T-helper 17 cell (primary cell): ENCODE data around the gene STXBP6. TPM values are rescaled to one million over a fixed set of nuclear protein-coding genes. Genes with fewer than 3 reads are reported as not detected.

ENCODE experiments used
- ATAC-seq: fragments of 150-1000 bp; cut with Tn5 transposase; 2 replicates; pipeline ENCODE4 v1.10.0; 2021; ENCODE audit warnings: mild to moderate bottlenecking, moderate library complexity
- DNase-seq, 3 donors: peaks; one replicate each; pipeline versions ENCODE4 v3.0.0 to v3.0.0-alpha.2; 2020 to 2021
- H3K9me3 ChIP-seq: one replicate; pipeline ENCODE4 v1.7.0; 2013; ENCODE audit warnings: low read length, mild to moderate bottlenecking; ENCODE audit not compliant: control insufficient read depth, poor library complexity, severe bottlenecking
- H3K27ac Mint-ChIP-seq: one replicate; pipeline ENCODE4 v1.8.0; 2022; ENCODE audit warnings: mild to moderate bottlenecking, moderate library complexity, mixed read lengths
- H3K27me3 Mint-ChIP-seq: one replicate; pipeline ENCODE4 v1.8.0; 2022; ENCODE audit warnings: mixed read lengths
- H3K36me3 Mint-ChIP-seq: one replicate; pipeline ENCODE4 v1.8.0; 2022; ENCODE audit warnings: low read depth, mixed read lengths
- H3K4me1 Mint-ChIP-seq: one replicate; pipeline ENCODE4 v1.8.0; 2022; ENCODE audit warnings: mild to moderate bottlenecking, mixed read lengths
- H3K4me3 Mint-ChIP-seq: one replicate; pipeline ENCODE4 v1.8.0; 2022; ENCODE audit warnings: mild to moderate bottlenecking, moderate library complexity, mixed read lengths
- total RNA-seq, 4 donors: library from RNA in 2 of 4; stranded (reverse) in 2 of 4; gene quantifications; one replicate each; pipeline ENCODE4 v1.2.3 and lab custom pipeline; 2022 to 2026

Gene STXBP6
- total RNA-seq, 2 donors from 2014 or later = not detected

GRCh38 chr14:24915958-24916595 is 133.9 kb downstream of the STXBP6 start:
- H3K27me3 Mint-ChIP-seq = peaks cover 54% of the 10 kb centered on the region
- H3K4me3 Mint-ChIP-seq = no peak overlapping the region
- no peak overlapping the region for H3K27ac Mint-ChIP-seq
- no peaks in the 10 kb centered on the region for H3K9me3 ChIP-seq
- H3K36me3 Mint-ChIP-seq = no peaks in the 10 kb centered on the region
- no peak for ATAC-seq
- no peak for DNase-seq
- H3K4me1 Mint-ChIP-seq = peaks cover 2% of the 10 kb centered on the region

DNA sequence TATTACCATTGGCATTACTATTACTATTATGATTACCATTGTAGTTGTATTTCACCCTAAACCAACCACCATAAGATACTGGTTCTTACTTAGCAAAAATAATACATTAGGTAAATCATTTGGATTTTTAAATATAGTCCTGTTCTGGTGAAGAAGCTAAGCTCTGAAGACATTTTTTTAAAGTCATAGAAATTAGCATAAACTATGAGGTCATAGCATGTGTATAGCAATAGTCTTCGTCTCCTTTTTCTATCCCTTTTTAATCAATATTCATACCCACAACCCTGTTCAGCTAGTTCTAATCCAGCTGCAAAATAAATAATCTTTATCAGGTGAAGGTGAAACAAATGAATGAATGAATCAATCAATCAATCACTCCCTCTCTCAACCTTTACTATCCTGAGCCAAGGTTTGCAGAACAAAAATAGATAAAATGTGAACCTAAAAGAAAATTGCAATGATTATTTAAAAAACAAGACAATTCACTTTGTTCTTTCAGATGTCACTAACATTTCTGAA is 134.5 kb downstream of the STXBP6 start:
- H3K9me3 ChIP-seq = no peaks in the 10 kb centered on the region
- Mint-ChIP-seq H3K27ac (no peak overlapping the region), H3K4me1 (no peaks in the 10 kb centered on the region), H3K27me3 (peaks cover 61% of the 10 kb centered on the region), H3K36me3 (no peaks in the 10 kb centered on the region), H3K4me3 (no peak overlapping the region)
- DNase-seq (no peak), ATAC-seq (no peak)

- DNase-seq (no peak), ATAC-seq (no peak)
- Mint-ChIP-seq H3K36me3 (no peaks in the 10 kb centered on the region), H3K27me3 (peaks cover 63% of the 10 kb centered on the region), H3K4me1 (no peaks in the 10 kb centered on the region), H3K27ac (no peak overlapping the region), H3K4me3 (no peak overlapping the region)
- H3K9me3 ChIP-seq = no peaks in the 10 kb centered on the region
Measured at GRCh38 chr14:24913746-24914145, 136.2 kb downstream of the STXBP6 start.

GRCh38 chr14:24913021-24913420 is 136.9 kb downstream of the STXBP6 start:
- no peaks in the 10 kb centered on the region for H3K9me3 ChIP-seq
- no peaks in the 10 kb centered on the region for H3K4me1 Mint-ChIP-seq
- no peaks in the 10 kb centered on the region for H3K36me3 Mint-ChIP-seq
- ATAC-seq = no peak
- peaks cover 65% of the 10 kb centered on the region for H3K27me3 Mint-ChIP-seq
- no peak overlapping the region for H3K27ac Mint-ChIP-seq
- no peak overlapping the region for H3K4me3 Mint-ChIP-seq
- DNase-seq = no peak

- H3K9me3 ChIP-seq = no peaks in the 10 kb centered on the region
- H3K4me3 Mint-ChIP-seq = no peak overlapping the region
- H3K4me1 Mint-ChIP-seq = no peaks in the 10 kb centered on the region
- DNase-seq (no peak), ATAC-seq (no peak)
- no peaks in the 10 kb centered on the region for H3K36me3 Mint-ChIP-seq
- H3K27ac Mint-ChIP-seq = no peak overlapping the region
- peaks cover 59% of the 10 kb centered on the region for H3K27me3 Mint-ChIP-seq
Measured at GRCh38 chr14:24911324-24912109, 138.4 kb downstream of the STXBP6 start.

- Mint-ChIP-seq H3K36me3 (no peaks in the 10 kb centered on the region), H3K27me3 (peaks cover 52% of the 10 kb centered on the region), H3K4me3 (no peak overlapping the region), H3K4me1 (no peaks in the 10 kb centered on the region), H3K27ac (no peak overlapping the region)
- no peak for ATAC-seq
- DNase-seq = no peak
- no peaks in the 10 kb centered on the region for H3K9me3 ChIP-seq
Measured at GRCh38 chr14:24910408-24910986, 139.4 kb downstream of the STXBP6 start.

GRCh38 chr14:24909523-24910302 is 140.2 kb downstream of the STXBP6 start:
- Mint-ChIP-seq H3K4me3 (no peak overlapping the region), H3K27me3 (peaks cover 54% of the 10 kb centered on the region), H3K36me3 (no peaks in the 10 kb centered on the region), H3K27ac (no peak overlapping the region), H3K4me1 (no peaks in the 10 kb centered on the region)
- no peak for ATAC-seq
- no peak for DNase-seq
- H3K9me3 ChIP-seq = no peaks in the 10 kb centered on the region

DNA sequence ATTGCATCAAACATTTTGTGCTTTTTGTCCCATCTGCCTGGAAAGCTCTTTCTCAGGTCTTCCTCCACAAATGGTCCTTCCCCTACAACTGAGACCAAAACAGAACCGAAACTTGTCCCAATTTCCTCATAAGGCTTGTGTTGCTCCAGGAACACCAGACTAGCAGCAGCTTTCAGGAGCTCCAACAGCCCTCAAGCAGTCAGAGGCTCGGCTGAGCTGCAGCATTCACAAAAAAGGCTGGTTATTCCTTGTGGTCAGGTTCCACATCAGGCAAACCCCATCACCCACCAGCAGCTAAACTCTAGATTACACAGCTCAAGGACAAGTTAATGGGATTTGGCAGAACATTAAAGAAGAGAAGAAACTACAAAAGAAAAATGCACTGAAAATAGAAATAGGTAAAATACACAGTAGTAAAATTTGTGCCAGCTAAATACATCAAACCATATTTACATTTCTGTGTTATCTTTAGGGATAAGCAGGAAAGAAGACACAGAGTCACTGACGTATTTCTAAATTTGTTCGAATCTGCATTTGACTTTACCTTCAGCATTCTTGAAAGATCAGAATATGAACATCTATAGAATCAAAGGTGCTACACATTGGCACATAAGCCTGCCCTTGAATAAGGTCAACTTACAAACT is 141.2 kb downstream of the STXBP6 start:
- no peaks in the 10 kb centered on the region for H3K9me3 ChIP-seq
- no peak overlapping the region for H3K4me3 Mint-ChIP-seq
- H3K36me3 Mint-ChIP-seq = no peaks in the 10 kb centered on the region
- no peak for ATAC-seq
- DNase-seq = no peak
- H3K4me1 Mint-ChIP-seq = no peaks in the 10 kb centered on the region
- H3K27me3 Mint-ChIP-seq = peaks cover 50% of the 10 kb centered on the region
- H3K27ac Mint-ChIP-seq = no peak overlapping the region

- H3K9me3 ChIP-seq = no peaks in the 10 kb centered on the region
- peaks cover 35% of the 10 kb centered on the region for H3K27me3 Mint-ChIP-seq
- H3K4me1 Mint-ChIP-seq = no peaks in the 10 kb centered on the region
- DNase-seq (no peak), ATAC-seq (no peak)
- H3K4me3 Mint-ChIP-seq = no peak overlapping the region
- no peak overlapping the region for H3K27ac Mint-ChIP-seq
- H3K36me3 Mint-ChIP-seq = no peaks in the 10 kb centered on the region
Measured at GRCh38 chr14:24904533-24904932, 145.4 kb downstream of the STXBP6 start.

- H3K9me3 ChIP-seq = no peaks in the 10 kb centered on the region
- H3K4me3 Mint-ChIP-seq = no peak overlapping the region
- no peaks in the 10 kb centered on the region for H3K4me1 Mint-ChIP-seq
- H3K36me3 Mint-ChIP-seq = no peaks in the 10 kb centered on the region
- H3K27me3 Mint-ChIP-seq = peaks cover 26% of the 10 kb centered on the region
- DNase-seq (no peak), ATAC-seq (no peak)
- no peak overlapping the region for H3K27ac Mint-ChIP-seq
Measured at GRCh38 chr14:24903337-24903736, 146.6 kb downstream of the STXBP6 start.

DNA sequence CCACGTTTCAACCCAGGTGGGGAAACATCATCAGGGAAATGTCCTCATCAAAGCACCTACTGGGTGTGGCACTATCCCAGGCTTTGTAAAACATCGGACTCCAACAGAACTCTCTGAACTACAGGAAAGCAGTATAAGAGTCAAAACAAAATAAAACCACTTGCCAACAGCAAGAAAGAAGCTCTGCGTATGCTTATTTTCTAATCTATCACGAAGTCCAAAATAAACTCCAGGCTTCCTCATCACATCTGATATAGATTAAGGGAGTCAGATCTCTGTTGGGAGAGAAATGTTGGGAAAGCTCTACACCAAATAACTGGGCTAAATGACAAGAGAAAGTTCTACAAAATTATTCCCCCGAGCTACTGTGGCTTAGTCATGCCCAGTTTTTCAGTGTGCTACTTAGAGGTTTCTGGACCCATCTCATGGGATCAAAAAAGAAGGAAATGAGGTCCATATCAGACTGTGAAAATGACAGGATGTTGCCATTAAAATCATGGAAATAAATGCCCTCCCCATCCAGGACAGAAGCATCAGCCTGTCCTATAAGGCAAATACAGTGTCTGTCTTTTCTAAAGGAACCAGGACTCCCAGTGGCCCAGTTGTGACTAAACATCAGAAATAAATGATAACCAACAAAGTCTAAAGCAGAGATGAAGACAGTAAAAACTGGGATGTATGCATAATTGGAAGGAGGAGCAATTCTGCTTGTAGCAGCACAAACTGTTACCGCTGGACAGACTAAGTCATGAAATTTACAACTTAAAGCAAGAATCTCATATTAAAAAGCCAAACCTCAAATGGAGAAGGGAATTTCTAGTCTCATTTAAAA is 149.5 kb downstream of the STXBP6 start:
- H3K36me3 Mint-ChIP-seq = no peaks in the 10 kb centered on the region
- no peaks in the 10 kb centered on the region for H3K4me1 Mint-ChIP-seq
- no peak for ATAC-seq
- H3K27ac Mint-ChIP-seq = no peak overlapping the region
- DNase-seq = no peak
- H3K4me3 Mint-ChIP-seq = no peak overlapping the region
- H3K9me3 ChIP-seq = no peaks in the 10 kb centered on the region
- peaks cover 29% of the 10 kb centered on the region for H3K27me3 Mint-ChIP-seq

DNA sequence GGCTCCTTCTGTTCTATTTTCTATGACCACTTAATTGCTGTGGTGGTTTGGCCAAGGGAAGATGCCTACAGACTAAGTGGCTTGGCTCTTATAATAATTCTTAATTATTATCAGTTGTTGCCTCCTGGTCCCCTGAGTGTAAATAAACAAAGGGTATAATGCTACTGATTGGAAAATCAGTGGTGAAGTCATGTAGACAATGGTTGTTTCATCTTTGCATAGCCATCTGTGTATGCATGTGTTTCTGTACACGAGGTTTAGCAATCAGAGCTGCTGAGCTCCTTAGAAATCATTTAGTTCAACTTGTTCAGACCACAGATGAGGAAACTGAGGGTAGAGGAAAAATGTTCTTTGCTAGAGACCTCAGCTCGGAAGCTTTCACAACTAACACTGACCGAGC is 152.2 kb downstream of the STXBP6 start:
- DNase-seq (no peak), ATAC-seq (no peak)
- Mint-ChIP-seq H3K27ac (no peak overlapping the region), H3K36me3 (no peaks in the 10 kb centered on the region), H3K4me3 (no peak overlapping the region), H3K4me1 (no peaks in the 10 kb centered on the region), H3K27me3 (peaks cover 30% of the 10 kb centered on the region)
- H3K9me3 ChIP-seq = no peaks in the 10 kb centered on the region
